Body of pancreas (tissue), 4 donors: ENCODE data around the gene B3GAT1.

Experiments used
- CTCF ChIP-seq, 7 experiments: fragments of 450-650 bp in 4 of 7; fragments of 200-600 bp in 3 of 7; sonication (generic) in 3 of 7; IDR thresholded peaks; one replicate each; pipeline ENCODE4 v1.5.1; 2016 to 2019; ENCODE audit warnings: antibody characterized with exemption in 7 of 7
- POLR2A ChIP-seq, 3 donors: fragments of 450-650 bp; IDR thresholded peaks; one replicate each; pipeline ENCODE4 v1.6.1; 2016; ENCODE audit warnings: antibody characterized with exemption in 3 of 3, mild to moderate bottlenecking in 2 of 3

- TF ChIP-seq POLR2A (IDR thresholded peaks at IDR 0.05) (no peak), CTCF (IDR thresholded peaks at IDR 0.05) (no peak)
These were observed 28.3 kb downstream of the B3GAT1 start for GRCh38 chr11:134383576-134384221.
